ENCODE measurements around the gene KLLN. TPM values are rescaled to one million over a fixed set of nuclear protein-coding genes. Genes with fewer than 3 reads are reported as not detected.

Gene KLLN
- total and polyA plus RNA-seq, 2 of the 13 experiments (the other 11 are each of a cell fraction or from before 2014, with no cell fraction given): 0.08 to 0.44 TPM

DNA sequence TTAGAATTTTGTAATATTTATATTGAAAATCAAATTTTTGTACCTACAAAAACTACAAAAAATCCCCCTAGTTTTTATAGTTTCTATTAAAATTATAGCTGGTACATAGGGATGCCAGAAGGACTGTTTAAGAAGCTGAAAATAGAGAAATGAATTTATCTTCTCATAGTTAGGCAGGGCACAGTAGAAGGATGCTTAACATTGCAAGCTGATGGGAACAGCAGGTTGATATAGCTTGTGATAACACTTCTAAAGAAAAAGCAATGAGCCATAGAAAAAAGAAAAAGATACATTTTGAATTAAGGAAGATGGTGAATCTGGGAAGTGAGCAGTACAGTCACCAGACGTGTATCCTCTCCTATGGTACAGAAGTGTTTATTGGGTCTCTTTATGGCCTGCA lies 32.1 kb upstream of the KLLN start:
- in situ Hi-C loops (cut with HindIII; ENCODE audit: extremely low pct_ligation_motif_present, low pct_unique_long_range_greater_than_20kb) (no loop called here), intact Hi-C loops (cut with micrococcal nuclease; ENCODE audit: unreplicated experiment) (no loop called here)
- H3K9ac ChIP-seq (ENCODE audit: insufficient read depth, low read depth, low read length): no peak overlapping the region
- FAIRE-seq (no peak), DNase-seq (ENCODE audit: low spot score) (no peak), ATAC-seq (no peak)
- H4K20me1 ChIP-seq (ENCODE audit: insufficient read depth, low read length): no peaks in the 10 kb centered on the region
- TSS peak; percentile 3 for BruUV-seq (replicated peaks)
- no peak overlapping the region for H3K4me2 ChIP-seq (ENCODE audit: low read depth, low read length)
- H3K4me3 ChIP-seq (replicated peaks in 1 of 3; ENCODE audit: insufficient read depth in 1 of 3, low read depth in 2 of 3, low read length in 3 of 3): no peak overlapping the region
- 100% methylated on average over 1 of the region's 1 CpG for WGBS (ENCODE audit: low lambda C conversion rate)
- H3K27ac ChIP-seq (ENCODE audit: extremely low read length, insufficient read depth, low read length): no peak overlapping the region
- no peaks in the 10 kb centered on the region for H3K36me3 ChIP-seq (replicated peaks in 1 of 2; ENCODE audit: control insufficient read depth in 1 of 2, insufficient read depth in 2 of 2, low read length in 2 of 2)
- H3K4me1 ChIP-seq (ENCODE audit: insufficient read depth, low read length): no peaks in the 10 kb centered on the region
- ChIA-PET POLR2A (interaction anchor here (1.1 kb wide), 1 partner anchor 33 kb away, joined by 3 read pairs; no protein-coding TSS in a partner anchor), CTCF (ENCODE audit: low intra/inter-chr PET ratio, low total read pairs) (no interaction called here)
- no peak overlapping the region for H2AFZ ChIP-seq (ENCODE audit: low read length)
- peaks cover 6% of the 10 kb centered on the region for H3K79me2 ChIP-seq (ENCODE audit: insufficient read depth, low read length)
- H3K9me3 ChIP-seq (ENCODE audit: low read length): no peaks in the 10 kb centered on the region
- TF ChIP-seq, protein P1, sequence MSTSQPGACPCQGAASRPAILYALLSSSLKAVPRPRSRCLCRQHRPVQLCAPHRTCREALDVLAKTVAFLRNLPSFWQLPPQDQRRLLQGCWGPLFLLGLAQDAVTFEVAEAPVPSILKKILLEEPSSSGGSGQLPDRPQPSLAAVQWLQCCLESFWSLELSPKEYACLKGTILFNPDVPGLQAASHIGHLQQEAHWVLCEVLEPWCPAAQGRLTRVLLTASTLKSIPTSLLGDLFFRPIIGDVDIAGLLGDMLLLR (CRISPR knock-in tag; IDR thresholded peaks at IDR 0.05): no peak
- TF ChIP-seq, protein P2, sequence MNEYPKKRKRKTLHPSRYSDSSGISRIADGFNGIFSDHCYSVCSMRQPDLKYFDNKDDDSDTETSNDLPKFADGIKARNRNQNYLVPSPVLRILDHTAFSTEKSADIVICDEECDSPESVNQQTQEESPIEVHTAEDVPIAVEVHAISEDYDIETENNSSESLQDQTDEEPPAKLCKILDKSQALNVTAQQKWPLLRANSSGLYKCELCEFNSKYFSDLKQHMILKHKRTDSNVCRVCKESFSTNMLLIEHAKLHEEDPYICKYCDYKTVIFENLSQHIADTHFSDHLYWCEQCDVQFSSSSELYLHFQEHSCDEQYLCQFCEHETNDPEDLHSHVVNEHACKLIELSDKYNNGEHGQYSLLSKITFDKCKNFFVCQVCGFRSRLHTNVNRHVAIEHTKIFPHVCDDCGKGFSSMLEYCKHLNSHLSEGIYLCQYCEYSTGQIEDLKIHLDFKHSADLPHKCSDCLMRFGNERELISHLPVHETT (CRISPR knock-in tag; conservative IDR thresholded peaks at IDR 0.05): no peak
- no peak for TF ChIP-seq PRPF4 (IDR thresholded peaks at IDR 0.05; ENCODE audit: low read depth, low read length, poor library complexity, severe bottlenecking)
- TF ChIP-seq PCBP1 (IDR thresholded peaks at IDR 0.05; ENCODE audit: borderline replicate concordance, low read depth, low read length): no peak
- no peak for TF ChIP-seq TAF15 (IDR thresholded peaks at IDR 0.05; ENCODE audit: low read depth, low read length, poor library complexity, severe bottlenecking)
- no peak for TF ChIP-seq DPF2 (CRISPR knock-in tag; IDR thresholded peaks at IDR 0.05; ENCODE audit: borderline replicate concordance, low read depth)
- no peak for TF ChIP-seq NR1H2 (CRISPR knock-in tag; IDR thresholded peaks at IDR 0.05; ENCODE audit: borderline replicate concordance, low read depth)
- TF ChIP-seq, protein P3, sequence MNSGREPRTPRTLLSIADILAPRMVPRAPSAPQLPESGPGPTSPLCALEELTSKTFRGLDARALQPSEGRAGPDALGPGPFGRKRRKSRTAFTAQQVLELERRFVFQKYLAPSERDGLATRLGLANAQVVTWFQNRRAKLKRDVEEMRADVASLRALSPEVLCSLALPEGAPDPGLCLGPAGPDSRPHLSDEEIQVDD (CRISPR knock-in tag; IDR thresholded peaks at IDR 0.05; ENCODE audit: borderline replicate concordance): no peak
- H3K27me3 ChIP-seq (ENCODE audit: control insufficient read depth in 1 of 2, insufficient read depth in 2 of 2, low read length in 2 of 2): no peaks in the 10 kb centered on the region

All from HepG2 (cell line).